ENCODE measurements around the gene SNX9.

- TF ChIP-seq CTCF (IDR thresholded peaks at IDR 0.05), result no peak
- TF ChIP-seq EZH2 (IDR thresholded peaks at IDR 0.05; ENCODE audit: borderline replicate concordance, insufficient read depth, low read depth, low read length, poor library complexity, severe bottlenecking), result no peak
Observed at GRCh38 chr6:157906537-157907061, 83.6 kb downstream of the SNX9 start.

Data from B cell (primary cell).